ENCODE results near the gene KRT222. TPM values are rescaled to one million over a fixed set of nuclear protein-coding genes. Genes with fewer than 3 reads are reported as not detected.
A peak's percentile ranks its signal among the peaks of the same experiment; 100 is the strongest.

The KRT222 gene
- total RNA-seq, 2 experiments from 2014 or later: 0.22 TPM; not detected in 1

GRCh38 chr17:40678902-40679522 is 14.0 kb upstream of the KRT222 start:
- Mint-ChIP-seq H3K27ac (no peak overlapping the region), H3K36me3 (no peaks in the 10 kb centered on the region), H3K27me3 (peaks cover 58% of the 10 kb centered on the region), H3K9me3 (no peaks in the 10 kb centered on the region), H3K4me1 (peaks cover 15% of the 10 kb centered on the region), H3K4me3 (no peak overlapping the region)
- DNase-seq: no peak

- no peak overlapping the region for H3K4me3 Mint-ChIP-seq
- H3K4me1 Mint-ChIP-seq: peaks cover 15% of the 10 kb centered on the region
- H3K9me3 Mint-ChIP-seq: no peaks in the 10 kb centered on the region
- no peak for DNase-seq
- H3K27me3 Mint-ChIP-seq: peaks cover 44% of the 10 kb centered on the region
- H3K36me3 Mint-ChIP-seq: no peaks in the 10 kb centered on the region
- H3K27ac Mint-ChIP-seq: no peak overlapping the region
Observed at GRCh38 chr17:40675905-40676304, 10.9 kb upstream of the KRT222 start.

- H3K9me3 Mint-ChIP-seq: no peaks in the 10 kb centered on the region
- H3K36me3 Mint-ChIP-seq: no peaks in the 10 kb centered on the region
Observed at GRCh38 chr17:40672654-40673053, 7.7 kb upstream of the KRT222 start.

GRCh38 chr17:40671282-40671681 is 6.3 kb upstream of the KRT222 start:
- Mint-ChIP-seq H3K27ac (no peak overlapping the region), H3K36me3 (no peaks in the 10 kb centered on the region), H3K4me1 (peaks cover 3% of the 10 kb centered on the region), H3K4me3 (no peak overlapping the region), H3K9me3 (no peaks in the 10 kb centered on the region), H3K27me3 (peaks cover 11% of the 10 kb centered on the region)
- DNase-seq: no peak

More at GRCh38 chr17:40672654-40673053, 7.7 kb upstream of the KRT222 start:
- no peak for DNase-seq
- Mint-ChIP-seq H3K4me1 (peaks cover 4% of the 10 kb centered on the region), H3K27me3 (peaks cover 23% of the 10 kb centered on the region), H3K4me3 (no peak overlapping the region), H3K27ac (no peak overlapping the region)

- peaks cover 7% of the 10 kb centered on the region for H3K4me1 Mint-ChIP-seq
- H3K4me3 Mint-ChIP-seq: no peak overlapping the region
- peaks cover 32% of the 10 kb centered on the region for H3K27me3 Mint-ChIP-seq
- no peaks in the 10 kb centered on the region for H3K9me3 Mint-ChIP-seq
- no peak for DNase-seq
- H3K27ac Mint-ChIP-seq: no peak overlapping the region
- no peaks in the 10 kb centered on the region for H3K36me3 Mint-ChIP-seq
Observed at GRCh38 chr17:40666331-40666730, 1.4 kb upstream of the KRT222 start.

GRCh38 chr17:40663252-40663651 is 1.7 kb downstream of the KRT222 start:
- Mint-ChIP-seq H3K27ac (no peak overlapping the region), H3K36me3 (no peaks in the 10 kb centered on the region), H3K27me3 (peaks cover 39% of the 10 kb centered on the region), H3K4me3 (no peak overlapping the region), H3K4me1 (peaks cover 15% of the 10 kb centered on the region), H3K9me3 (no peaks in the 10 kb centered on the region)
- DNase-seq: no peak

- Mint-ChIP-seq H3K27ac (no peak overlapping the region), H3K36me3 (no peaks in the 10 kb centered on the region), H3K4me3 (no peak overlapping the region), H3K27me3 (peaks cover 26% of the 10 kb centered on the region), H3K4me1 (peaks cover 11% of the 10 kb centered on the region), H3K9me3 (no peaks in the 10 kb centered on the region)
- DNase-seq: no peak
Observed at GRCh38 chr17:40659911-40660310, 5.1 kb downstream of the KRT222 start.

GRCh38 chr17:40658396-40658795 is 6.6 kb downstream of the KRT222 start:
- Mint-ChIP-seq H3K4me3 (no peak overlapping the region), H3K27me3 (peaks cover 17% of the 10 kb centered on the region), H3K9me3 (no peaks in the 10 kb centered on the region), H3K27ac (no peak overlapping the region), H3K36me3 (no peaks in the 10 kb centered on the region), H3K4me1 (peaks cover 8% of the 10 kb centered on the region)
- no peak for DNase-seq

GRCh38 chr17:40651939-40652338 is 13.0 kb downstream of the KRT222 start:
- Mint-ChIP-seq H3K27me3 (no peaks in the 10 kb centered on the region), H3K4me3 (no peak overlapping the region), H3K4me1 (peaks cover 7% of the 10 kb centered on the region)

GRCh38 chr17:40648384-40648968 is 16.5 kb downstream of the KRT222 start:
- no peak for DNase-seq
- Mint-ChIP-seq H3K9me3 (no peaks in the 10 kb centered on the region), H3K36me3 (peaks cover 10% of the 10 kb centered on the region), H3K4me1 (peaks cover 33% of the 10 kb centered on the region), H3K27ac (peak overlapping the region; percentile 97), H3K27me3 (no peaks in the 10 kb centered on the region), H3K4me3 (peak overlapping the region; percentile 85)

More at GRCh38 chr17:40651939-40652338, 13.0 kb downstream of the KRT222 start:
- H3K27ac Mint-ChIP-seq: no peak overlapping the region
- no peak for DNase-seq
- no peaks in the 10 kb centered on the region for H3K36me3 Mint-ChIP-seq
- no peaks in the 10 kb centered on the region for H3K9me3 Mint-ChIP-seq

- H3K9me3 Mint-ChIP-seq: no peaks in the 10 kb centered on the region
- H3K27ac Mint-ChIP-seq: peak within 1 kb of the TSS; percentile 97
- no peaks in the 10 kb centered on the region for H3K27me3 Mint-ChIP-seq
- H3K4me1 Mint-ChIP-seq: peaks cover 37% of the 10 kb centered on the region
- peak within 1 kb of the TSS; percentile 85 for H3K4me3 Mint-ChIP-seq
- peak; percentile 76 for DNase-seq
- peaks cover 14% of the 10 kb centered on the region for H3K36me3 Mint-ChIP-seq
Observed at GRCh38 chr17:40647624-40648383, 17.2 kb downstream of the KRT222 start, which contains the start of gene SMARCE1. Gene SMARCE1 (minus strand): TSS chr17:40647818. CDS start chr17:40645802, 2,016 bp downstream.

GRCh38 chr17:40646791-40647623 is 18.0 kb downstream of the KRT222 start:
- H3K4me3 Mint-ChIP-seq: peak overlapping the region; percentile 85
- peaks cover 17% of the 10 kb centered on the region for H3K36me3 Mint-ChIP-seq
- H3K9me3 Mint-ChIP-seq: no peaks in the 10 kb centered on the region
- no peaks in the 10 kb centered on the region for H3K27me3 Mint-ChIP-seq
- H3K4me1 Mint-ChIP-seq: peaks cover 43% of the 10 kb centered on the region
- peak overlapping the region; percentile 97 for H3K27ac Mint-ChIP-seq
- DNase-seq: peak; percentile 63

GRCh38 chr17:40645943-40646342 is 19.0 kb downstream of the KRT222 start:
- no peak overlapping the region for H3K27ac Mint-ChIP-seq
- no peaks in the 10 kb centered on the region for H3K9me3 Mint-ChIP-seq
- H3K4me3 Mint-ChIP-seq: peak overlapping the region; percentile 47
- H3K4me1 Mint-ChIP-seq: peaks cover 46% of the 10 kb centered on the region
- peaks cover 21% of the 10 kb centered on the region for H3K36me3 Mint-ChIP-seq
- no peak for DNase-seq
- H3K27me3 Mint-ChIP-seq: no peaks in the 10 kb centered on the region

GRCh38 chr17:40645291-40645690 is 19.7 kb downstream of the KRT222 start:
- H3K27ac Mint-ChIP-seq: peak overlapping the region; percentile 12
- peaks cover 52% of the 10 kb centered on the region for H3K4me1 Mint-ChIP-seq
- no peaks in the 10 kb centered on the region for H3K27me3 Mint-ChIP-seq
- DNase-seq: no peak
- H3K4me3 Mint-ChIP-seq: peak overlapping the region; percentile 45
- peaks cover 21% of the 10 kb centered on the region for H3K36me3 Mint-ChIP-seq
- H3K9me3 Mint-ChIP-seq: no peaks in the 10 kb centered on the region

- no peak overlapping the region for H3K27ac Mint-ChIP-seq
- DNase-seq: no peak
- H3K36me3 Mint-ChIP-seq: peaks cover 29% of the 10 kb centered on the region
- H3K27me3 Mint-ChIP-seq: no peaks in the 10 kb centered on the region
- peaks cover 28% of the 10 kb centered on the region for H3K4me1 Mint-ChIP-seq
- no peaks in the 10 kb centered on the region for H3K9me3 Mint-ChIP-seq
- H3K4me3 Mint-ChIP-seq: no peak overlapping the region
Observed at GRCh38 chr17:40637931-40638330, 27.0 kb downstream of the KRT222 start.

Measured in activated naive CD8-positive, alpha-beta T cell treated with anti-CD3 and anti-CD28 coated beads for 36 hours (primary cell).